Measurements from ENCODE around the gene NECAP2.
"Not testable (repeated sequence)": the region's sequence is repeated elsewhere in the genome, so short reads cannot be mapped to it uniquely, and the experiment has no call there.

Gene NECAP2

GRCh38 chr1:16498573-16499413 is 58.3 kb downstream of the NECAP2 start:
- no peak for FAIRE-seq

- not testable (repeated sequence) for FAIRE-seq
Observed at GRCh38 chr1:16500466-16500865, 59.9 kb downstream of the NECAP2 start.

- not testable (repeated sequence) for FAIRE-seq
Observed at GRCh38 chr1:16500975-16501374, 60.5 kb downstream of the NECAP2 start.

- not testable (repeated sequence) for FAIRE-seq
Observed at GRCh38 chr1:16501446-16501845, 60.9 kb downstream of the NECAP2 start.

- FAIRE-seq, result no peak
Observed at GRCh38 chr1:16503494-16503893, 63.0 kb downstream of the NECAP2 start.

- not testable (repeated sequence) for FAIRE-seq
Observed at GRCh38 chr1:16505870-16506269, 65.3 kb downstream of the NECAP2 start.

GRCh38 chr1:16506364-16507136 is 66.0 kb downstream of the NECAP2 start:
- FAIRE-seq, result not testable (repeated sequence)

- not testable (repeated sequence) for FAIRE-seq
Observed at GRCh38 chr1:16508861-16509445, 68.4 kb downstream of the NECAP2 start.

Measured in G401.6 (cell line).